ENCODE data around the gene RAB1B. TPM values are rescaled to one million over a fixed set of nuclear protein-coding genes. Genes with fewer than 3 reads are reported as not detected.

Gene RAB1B
- polyA plus RNA-seq, 3 donors from 2014 or later, result 22.9 to 33.2 (median 25.8) TPM

DNA sequence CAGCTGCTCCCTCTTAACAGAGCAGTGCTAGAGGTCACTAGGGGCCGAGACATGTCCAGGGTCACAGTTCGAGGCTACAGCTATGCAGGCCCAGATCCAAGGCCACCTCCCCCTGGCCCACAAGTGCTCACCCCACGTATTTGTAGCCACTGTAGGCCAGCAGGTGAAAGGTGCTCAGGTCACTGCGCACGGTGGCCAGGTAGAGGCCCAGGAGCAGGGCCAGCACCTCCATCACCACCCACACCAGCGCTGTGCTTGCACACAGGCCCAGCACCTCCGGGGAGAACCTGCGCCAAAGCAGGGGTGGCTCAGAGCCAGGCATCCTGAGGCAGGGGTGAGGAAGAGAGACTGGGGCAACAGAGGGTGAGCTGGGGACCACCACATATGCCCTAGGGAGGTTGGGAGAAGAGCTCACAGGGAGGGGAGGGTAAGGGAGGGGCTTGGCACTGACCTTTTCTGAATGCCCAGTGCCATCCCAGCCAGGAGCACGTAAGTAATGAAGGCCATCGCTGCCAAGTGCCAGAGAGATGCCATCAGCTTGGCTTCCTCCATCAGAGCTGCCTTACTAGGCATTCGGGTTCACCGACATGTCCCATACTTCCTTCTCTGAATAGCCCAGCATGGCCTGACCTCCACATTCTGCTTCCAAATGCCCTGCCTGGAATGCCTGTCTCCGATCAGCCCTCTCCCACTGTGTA is 17.0 kb downstream of the RAB1B start:
- Mint-ChIP-seq H3K36me3 (peaks cover 0 to 3% (median 0%) of the 10 kb centered on the region in 3 donors), H3K27me3 (ENCODE audit: low read depth in 3 of 3) (peaks cover 14 to 30% (median 24%) of the 10 kb centered on the region in 3 donors), H3K4me3 (no peak overlapping the region), H3K4me1 (peaks cover 39 to 47% of the 10 kb centered on the region in 2 donors), H3K27ac (peak overlapping the region in 1 of 6 donors; percentile 67), H3K9me3 (no peaks in the 10 kb centered on the region)
- DNase-seq, result no peak

DNA sequence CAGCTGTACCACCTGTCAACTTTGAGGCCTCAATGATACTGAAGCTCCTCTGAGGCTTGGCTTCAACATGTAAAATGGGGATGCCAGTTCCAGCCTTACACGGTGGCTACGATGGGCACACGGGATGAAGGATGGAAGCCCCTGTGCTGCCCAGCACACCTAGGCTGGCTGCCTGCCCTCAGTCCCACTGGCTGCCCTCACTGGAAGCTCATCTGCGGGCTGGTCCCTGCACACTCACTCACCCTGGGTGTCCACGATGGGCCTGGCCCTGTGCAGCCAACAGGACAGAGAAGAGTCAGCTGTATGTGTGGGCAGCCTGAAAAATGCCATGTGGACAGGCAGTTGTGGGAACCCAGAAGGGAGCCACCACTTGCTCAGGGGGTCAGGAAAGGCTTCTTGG is 18.3 kb downstream of the RAB1B start:
- peak overlapping the region in 1 of 6 donors; percentile 39 for H3K27ac Mint-ChIP-seq
- DNase-seq, result no peak
- no peaks in the 10 kb centered on the region for H3K9me3 Mint-ChIP-seq
- peaks cover 45 to 47% of the 10 kb centered on the region in 2 donors for H3K4me1 Mint-ChIP-seq
- H3K36me3 Mint-ChIP-seq, result peaks cover 0 to 3% (median 0%) of the 10 kb centered on the region in 3 donors
- H3K4me3 Mint-ChIP-seq, result peak overlapping the region in 4 of 5 donors; percentile 13 to 77 (median 37)
- H3K27me3 Mint-ChIP-seq (ENCODE audit: low read depth in 3 of 3), result peaks cover 14 to 27% (median 23%) of the 10 kb centered on the region in 3 donors

DNA sequence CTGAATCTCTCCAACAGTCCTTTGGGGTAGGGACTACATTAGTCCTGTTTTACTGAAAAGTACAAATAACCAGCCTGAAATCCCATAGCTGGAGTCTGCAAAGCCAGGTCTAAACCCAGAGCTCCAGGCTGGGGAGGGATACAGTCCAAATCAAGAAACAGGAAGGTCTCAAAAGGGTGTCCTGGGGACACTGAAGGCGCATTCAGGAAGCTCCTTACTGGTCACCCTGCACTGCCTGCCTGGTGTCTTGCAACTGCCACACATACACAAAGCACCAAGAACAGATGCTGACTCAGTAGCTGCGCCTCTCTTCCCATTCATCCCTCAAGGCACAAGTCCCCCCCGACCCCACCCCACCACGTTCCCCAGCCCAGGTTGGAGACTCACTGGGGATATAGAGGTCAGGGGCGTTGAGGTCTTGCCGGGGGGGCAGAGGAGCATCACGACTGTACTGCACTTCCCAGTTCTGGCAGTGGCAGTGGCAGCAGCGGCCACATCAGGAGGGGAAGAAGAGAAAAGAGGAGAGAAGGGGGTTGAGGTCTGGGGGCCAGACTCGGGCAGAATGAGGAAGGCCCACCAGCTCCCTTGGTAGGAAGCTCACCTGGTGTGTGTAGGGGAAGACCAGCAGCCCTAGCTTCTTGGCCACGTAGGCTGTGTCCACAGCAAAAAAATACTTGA is 18.9 kb downstream of the RAB1B start:
- Mint-ChIP-seq H3K9me3 (no peaks in the 10 kb centered on the region), H3K27ac (peak overlapping the region in 5 of 6 donors; percentile 12 to 74 (median 49)), H3K27me3 (ENCODE audit: low read depth in 3 of 3) (peaks cover 10 to 24% (median 19%) of the 10 kb centered on the region in 3 donors), H3K4me1 (peaks cover 40 to 44% of the 10 kb centered on the region in 2 donors), H3K4me3 (peak overlapping the region; percentile 59 to 88 (median 73)), H3K36me3 (peaks cover 0 to 3% (median 0%) of the 10 kb centered on the region in 3 donors)
- no peak for DNase-seq

DNA sequence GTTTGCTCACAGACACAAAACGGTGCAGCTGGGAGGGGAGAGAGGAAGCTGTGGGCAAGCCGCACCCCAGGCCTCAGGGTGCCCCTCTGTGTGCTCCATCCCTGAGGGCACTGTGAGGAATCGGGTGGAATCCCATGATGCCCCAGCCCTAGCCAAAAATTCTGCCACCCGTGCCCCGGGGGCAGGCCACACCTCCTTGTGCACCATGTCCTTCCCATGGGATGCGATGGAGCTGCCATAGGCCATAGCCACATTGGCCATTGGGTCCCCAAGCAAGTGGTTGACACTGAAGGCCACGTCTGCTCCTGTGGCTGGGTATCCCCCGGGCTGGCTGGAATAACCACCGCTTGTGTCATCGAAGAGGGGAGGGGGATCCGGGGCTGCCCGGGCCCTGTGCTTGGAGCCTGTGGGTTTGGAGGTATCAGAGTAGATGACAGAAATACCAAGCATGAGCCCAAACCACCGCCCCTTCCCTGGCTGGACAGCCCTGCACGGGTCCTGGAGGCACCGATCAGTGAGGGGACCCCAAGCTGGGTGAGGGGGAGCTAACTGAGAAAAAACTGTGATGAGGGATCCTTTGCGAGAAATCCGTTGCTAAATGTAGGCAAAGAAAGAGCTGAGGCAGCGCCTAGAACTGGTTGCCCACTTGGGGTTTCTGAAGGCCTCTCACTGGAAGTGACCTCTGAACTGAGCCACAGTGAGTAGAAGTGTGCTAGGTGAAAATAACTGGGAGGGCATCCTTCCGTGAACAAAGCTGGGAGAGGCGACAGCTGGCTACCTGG is 19.6 kb downstream of the RAB1B start:
- H3K36me3 Mint-ChIP-seq, result peaks cover 0 to 4% (median 3%) of the 10 kb centered on the region in 3 donors

DNA sequence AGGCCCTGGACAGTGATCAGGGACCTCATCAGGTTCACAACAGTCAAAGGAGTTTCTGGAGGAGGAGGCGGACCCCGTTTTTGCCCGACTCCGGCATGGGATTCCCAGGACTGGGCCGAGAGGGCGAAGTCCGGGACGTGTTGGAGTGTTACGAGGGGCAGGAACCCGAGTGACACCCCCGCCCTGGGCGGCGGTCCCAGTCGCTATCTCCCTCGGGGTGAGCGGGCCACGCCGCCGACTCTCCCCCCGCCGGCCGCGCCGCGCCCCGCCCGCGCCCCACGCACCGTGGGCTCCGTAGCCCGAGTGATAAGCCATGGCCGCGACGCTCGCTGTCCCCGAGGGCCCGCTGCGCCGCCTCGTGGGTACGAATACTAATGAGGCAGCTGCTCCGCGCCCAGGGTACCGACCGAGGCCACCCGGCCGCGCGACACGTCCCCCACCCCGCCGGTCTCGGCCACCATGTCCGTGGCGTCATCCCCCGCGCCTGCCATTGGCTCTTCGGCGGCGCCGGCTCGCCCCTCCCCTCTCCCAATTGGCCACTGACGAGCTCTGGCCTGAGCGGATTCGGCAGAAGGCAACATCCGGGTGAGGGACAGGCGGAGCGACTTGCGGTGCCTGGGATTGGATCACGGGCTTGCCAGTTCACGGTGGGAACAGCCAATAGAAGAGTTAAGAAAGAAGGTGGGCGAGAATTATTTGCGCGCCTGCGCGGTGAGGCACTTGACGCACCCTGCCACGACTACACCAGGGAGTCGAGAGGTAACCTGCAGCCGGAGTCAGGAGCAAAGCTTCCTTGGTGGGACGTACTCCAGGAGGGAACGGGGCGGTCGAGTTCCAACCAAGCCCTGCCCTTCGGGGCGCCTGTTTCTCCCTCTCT is 20.5 kb downstream of the RAB1B start, which contains the start of gene YIF1A:
TSS of gene YIF1A (minus strand) at position 473 of the 877 bp plus-strand sequence. CDS start at position 315, 158 bp downstream.
- Mint-ChIP-seq H3K27me3 (ENCODE audit: low read depth in 3 of 3) (peaks cover 10 to 21% (median 15%) of the 10 kb centered on the region in 3 donors), H3K4me1 (peaks cover 35 to 37% of the 10 kb centered on the region in 2 donors), H3K27ac (peak within 1 kb of the TSS; percentile 78 to 94 (median 88)), H3K9me3 (no peaks in the 10 kb centered on the region), H3K4me3 (peak within 1 kb of the TSS; percentile 86 to 94 (median 92)), H3K36me3 (peaks cover 0 to 4% (median 3%) of the 10 kb centered on the region in 3 donors)
- DNase-seq, result peak; percentile 98 to 99 (median 99)

More for the DNA sequence above, 19.6 kb downstream of the RAB1B start:
- DNase-seq, result no peak
- H3K27me3 Mint-ChIP-seq (ENCODE audit: low read depth in 3 of 3), result peaks cover 7 to 20% (median 17%) of the 10 kb centered on the region in 3 donors
- H3K9me3 Mint-ChIP-seq, result no peaks in the 10 kb centered on the region
- H3K4me3 Mint-ChIP-seq, result peak overlapping the region; percentile 86 to 94 (median 92)
- peaks cover 37 to 40% of the 10 kb centered on the region in 2 donors for H3K4me1 Mint-ChIP-seq
- peak overlapping the region; percentile 75 to 94 (median 81) for H3K27ac Mint-ChIP-seq

DNA sequence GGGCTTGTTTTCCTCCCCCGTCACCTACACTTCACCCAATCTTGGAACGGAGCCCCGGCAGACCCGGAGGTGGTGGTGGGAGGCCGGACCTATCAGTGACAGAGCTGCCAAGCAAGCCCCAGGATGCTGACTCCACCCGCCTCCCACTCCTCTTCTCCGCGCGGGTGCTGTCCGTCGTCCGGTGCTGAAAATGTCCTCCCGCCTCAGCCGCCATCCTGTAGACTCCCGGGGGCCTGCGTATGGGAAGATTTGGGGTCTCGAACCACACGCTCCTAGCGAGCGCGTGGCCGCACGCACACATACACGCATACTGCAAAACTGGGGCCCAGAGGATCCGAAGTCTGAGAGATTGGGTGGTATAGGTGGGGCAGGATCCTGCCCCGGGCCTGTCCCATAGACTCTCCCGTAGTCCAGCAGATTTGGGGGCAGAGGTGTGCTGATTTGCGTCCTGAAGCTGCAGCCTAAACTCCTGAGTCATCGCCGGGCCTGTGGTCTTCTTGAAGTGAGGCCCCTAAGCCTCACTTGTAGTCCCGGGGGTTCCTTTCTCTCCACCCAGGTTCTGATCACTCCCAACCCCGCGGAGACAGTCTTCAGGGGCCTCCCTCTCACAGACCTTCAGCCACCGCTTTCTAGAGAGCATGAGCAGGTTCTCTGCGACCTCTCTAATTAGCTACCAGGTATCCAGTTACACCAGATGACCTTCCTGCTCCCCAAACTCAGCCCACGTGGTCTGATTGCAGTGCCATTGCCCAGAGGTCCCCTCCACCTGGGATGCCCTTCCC is 21.3 kb downstream of the RAB1B start:
- peak in 1 of 3 donors; percentile 78 for DNase-seq
- Mint-ChIP-seq H3K4me1 (peaks cover 35 to 37% of the 10 kb centered on the region in 2 donors), H3K27me3 (ENCODE audit: low read depth in 3 of 3) (peaks cover 10 to 21% (median 15%) of the 10 kb centered on the region in 3 donors), H3K4me3 (peak overlapping the region; percentile 86 to 94 (median 92)), H3K36me3 (peaks cover 0 to 4% (median 3%) of the 10 kb centered on the region in 3 donors), H3K9me3 (peaks cover 0 to 2% (median 0%) of the 10 kb centered on the region in 6 donors), H3K27ac (peak overlapping the region; percentile 78 to 91 (median 88))

DNA sequence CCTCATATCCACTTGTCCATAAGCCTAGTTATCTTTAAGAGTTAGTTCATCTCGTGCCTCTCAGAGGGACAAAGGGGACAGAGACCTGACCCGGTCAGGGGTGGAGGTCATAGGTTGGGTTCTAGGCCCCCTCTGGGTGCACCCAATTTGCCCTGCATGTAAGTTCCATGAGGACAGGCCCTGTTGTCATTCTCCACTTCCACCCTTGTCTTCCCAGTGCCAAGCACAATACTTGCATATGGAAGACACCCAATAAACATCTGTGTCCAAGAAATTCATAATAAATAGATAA is 21.8 kb downstream of the RAB1B start:
- H3K4me3 Mint-ChIP-seq, result peak overlapping the region; percentile 86 to 94 (median 92)
- H3K27ac Mint-ChIP-seq, result no peak overlapping the region
- H3K9me3 Mint-ChIP-seq, result peaks cover 0 to 2% (median 0%) of the 10 kb centered on the region in 6 donors
- peaks cover 35 to 37% of the 10 kb centered on the region in 2 donors for H3K4me1 Mint-ChIP-seq
- H3K36me3 Mint-ChIP-seq, result peaks cover 0 to 4% (median 3%) of the 10 kb centered on the region in 3 donors
- no peak for DNase-seq
- peaks cover 10 to 21% (median 15%) of the 10 kb centered on the region in 3 donors for H3K27me3 Mint-ChIP-seq (ENCODE audit: low read depth in 3 of 3)

DNA sequence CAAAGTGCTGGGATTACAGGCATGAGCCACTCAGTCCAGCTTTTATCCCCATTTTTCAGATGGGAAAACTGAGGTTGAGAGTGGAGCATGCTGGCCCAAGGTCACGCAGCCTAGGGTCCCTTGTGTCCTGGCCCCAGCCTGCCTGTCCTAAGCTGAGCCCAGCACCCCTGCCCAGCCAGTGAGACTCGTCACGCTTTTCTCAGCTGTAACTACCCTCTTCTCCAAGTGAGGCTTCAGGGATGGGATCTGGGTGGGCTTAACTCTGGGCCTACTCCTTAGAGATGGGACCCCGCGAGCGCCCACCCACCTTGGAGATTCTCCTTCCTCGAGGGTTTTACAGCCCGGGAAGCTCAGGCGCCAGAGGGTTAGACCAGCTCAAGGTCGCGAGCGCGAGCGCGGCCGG is 22.9 kb downstream of the RAB1B start:
- peaks cover 10 to 21% (median 15%) of the 10 kb centered on the region in 3 donors for H3K27me3 Mint-ChIP-seq (ENCODE audit: low read depth in 3 of 3)
- H3K4me3 Mint-ChIP-seq, result no peak overlapping the region
- H3K36me3 Mint-ChIP-seq, result peaks cover 0 to 4% (median 3%) of the 10 kb centered on the region in 3 donors
- DNase-seq, result no peak
- H3K4me1 Mint-ChIP-seq, result peaks cover 35 to 37% of the 10 kb centered on the region in 2 donors
- peaks cover 0 to 2% (median 0%) of the 10 kb centered on the region in 6 donors for H3K9me3 Mint-ChIP-seq
- no peak overlapping the region for H3K27ac Mint-ChIP-seq

DNA sequence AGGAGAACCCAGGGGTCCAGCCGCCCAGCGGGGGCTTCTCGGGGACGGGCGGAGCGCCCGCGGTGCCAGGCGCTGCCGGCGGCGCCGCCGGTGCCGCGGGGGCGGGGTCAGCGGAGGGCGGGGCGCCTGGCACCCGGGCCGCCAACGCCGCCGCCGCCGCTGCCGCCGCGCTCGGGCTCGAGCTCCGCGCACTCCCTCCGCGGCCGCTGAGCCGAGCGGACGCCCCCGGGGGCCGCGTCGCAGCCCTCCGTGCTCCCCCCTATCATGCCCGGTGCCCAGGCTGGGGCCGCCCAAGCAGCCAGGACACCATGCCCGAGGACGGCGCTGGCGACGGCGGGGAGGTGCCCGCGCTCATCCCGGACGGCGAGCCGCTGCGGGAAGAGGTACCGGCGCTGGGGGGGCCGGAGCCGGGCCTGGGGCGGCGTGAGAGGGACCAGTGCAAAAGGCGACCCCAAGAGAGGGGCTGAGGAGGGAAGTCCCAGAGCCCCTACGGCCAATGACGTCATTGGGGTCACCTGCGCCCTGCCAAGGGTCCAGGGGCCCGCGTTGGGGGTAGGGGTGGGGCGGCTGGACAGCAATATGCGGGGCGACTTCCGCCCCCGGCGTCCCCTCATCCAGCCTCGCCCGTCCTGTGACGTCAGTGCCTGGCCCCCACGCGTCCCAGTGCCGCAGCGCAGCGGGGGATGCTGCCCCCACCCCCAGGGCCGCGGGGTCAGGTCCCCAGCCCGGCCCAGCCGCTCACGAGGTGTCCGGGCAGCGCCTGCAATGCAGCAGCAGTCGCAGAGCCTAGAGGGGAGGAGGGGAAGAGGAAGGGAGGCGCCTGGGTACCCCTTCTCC is 23.5 kb downstream of the RAB1B start, which contains the start of gene TMEM151A:
TSS of gene TMEM151A (plus strand) at position 189 of the 837 bp plus-strand sequence. CDS start at position 309, 120 bp downstream.
- Mint-ChIP-seq H3K27ac (peak within 1 kb of the TSS in 1 of 6 donors; percentile 50), H3K27me3 (ENCODE audit: low read depth in 3 of 3) (peaks cover 11 to 21% (median 17%) of the 10 kb centered on the region in 3 donors)
- no peak for DNase-seq

DNA sequence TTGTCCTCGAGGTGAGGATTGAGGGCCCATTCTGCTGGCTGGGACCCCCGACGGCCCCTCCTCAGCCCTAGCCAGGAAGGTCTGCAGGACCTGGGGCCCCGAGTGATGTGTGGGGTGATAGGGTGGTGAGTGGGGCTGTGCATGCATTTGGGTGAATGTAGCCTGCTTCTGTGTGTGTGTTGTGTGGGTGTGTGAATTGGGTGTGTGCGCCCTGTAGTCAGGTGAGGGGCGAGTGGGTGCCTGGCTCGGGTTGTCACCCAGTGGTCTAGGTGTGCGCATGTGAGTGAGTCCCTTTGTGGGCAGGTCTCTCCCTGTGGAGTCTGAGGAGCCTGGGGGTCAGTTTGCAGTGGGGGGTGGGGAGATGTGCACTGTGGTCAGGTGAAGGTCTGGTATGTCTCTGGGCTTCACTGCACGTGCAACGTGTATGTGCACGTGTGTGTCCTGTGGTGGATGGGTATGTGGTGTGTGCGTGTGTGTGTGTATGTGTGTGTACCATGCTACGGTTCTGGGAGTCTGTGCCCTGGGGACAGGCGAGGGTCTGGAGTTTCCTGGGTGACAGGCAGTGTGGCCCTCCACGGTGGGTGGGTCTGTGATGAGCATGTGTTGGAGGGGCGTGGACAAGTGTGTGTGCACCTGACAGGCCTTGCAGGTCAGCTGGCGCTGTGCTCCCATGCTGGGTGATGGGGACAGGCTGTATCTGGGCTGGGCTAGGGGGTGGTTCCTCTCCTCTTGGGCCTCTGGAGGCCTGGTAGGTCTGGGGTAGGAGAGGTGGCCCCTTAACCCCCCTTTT is 24.3 kb downstream of the RAB1B start:
- no peak overlapping the region for H3K27ac Mint-ChIP-seq
- peaks cover 0 to 2% (median 0%) of the 10 kb centered on the region in 6 donors for H3K9me3 Mint-ChIP-seq
- H3K4me1 Mint-ChIP-seq, result peaks cover 28 to 32% of the 10 kb centered on the region in 2 donors
- peak overlapping the region in 4 of 5 donors; percentile 18 to 61 (median 40) for H3K4me3 Mint-ChIP-seq
- H3K36me3 Mint-ChIP-seq, result peaks cover 0 to 4% (median 3%) of the 10 kb centered on the region in 3 donors
- DNase-seq, result no peak
- peaks cover 11 to 21% (median 17%) of the 10 kb centered on the region in 3 donors for H3K27me3 Mint-ChIP-seq (ENCODE audit: low read depth in 3 of 3)

More for the DNA sequence above, 23.5 kb downstream of the RAB1B start, which contains the start of gene TMEM151A:
- Mint-ChIP-seq H3K9me3 (peaks cover 0 to 2% (median 0%) of the 10 kb centered on the region in 6 donors), H3K36me3 (peaks cover 0 to 4% (median 3%) of the 10 kb centered on the region in 3 donors), H3K4me1 (peaks cover 35% of the 10 kb centered on the region in 2 donors), H3K4me3 (peak within 1 kb of the TSS; percentile 86 to 94 (median 92))

Data from immature natural killer cell (primary cell).